ENCODE data around the gene ANTXR1. TPM values are rescaled to one million over a fixed set of nuclear protein-coding genes. Genes with fewer than 3 reads are reported as not detected.

Gene ANTXR1
- total and polyA plus RNA-seq, 9 of the 15 experiments (the other 6 are each of a cell fraction or from before 2014, with no cell fraction given), result 0.07 to 1.00 (median 0.54) TPM

- TF ChIP-seq ZBTB7A (IDR thresholded peaks at IDR 0.05; ENCODE audit: borderline replicate concordance, control insufficient read depth, low read depth, low read length) (no peak), HNRNPL (IDR thresholded peaks at IDR 0.05; ENCODE audit: low read depth, low read length) (no peak), HMG20A (CRISPR knock-in tag; conservative IDR thresholded peaks at IDR 0.05) (no peak), ZNF347 (CRISPR knock-in tag; IDR thresholded peaks at IDR 0.05; ENCODE audit: low read depth) (no peak)
These were observed 285.9 kb downstream of the ANTXR1 start (continued) for GRCh38 chr2:69298862-69299261.

Small RNAs within 50 kb of the gene (microRNA-seq; reads per million reads assigned to microRNA genes)
- not detected for gene MIR3126 (ENCODE audit: borderline microRNAs expressed)

Small RNAs within 50 kb of the gene (small RNA-seq; reads per million reads assigned to genes)
- gene MIR3126, result not detected
- not detected for gene RNA5SP96
- not detected for gene RNU6-1216P

Other genes with a start within 250 kb of the ANTXR1 start
- gene BMP10, start 141.8 kb upstream of the ANTXR1 start, total RNA-seq (2014; rRNA removed), result 0.59 and 0.69 TPM in 2 replicates
- 0.73 and 1.3 TPM in 2 replicates for gene BMP10, start 141.8 kb upstream of the ANTXR1 start, total RNA-seq (2014; rRNA removed; fragmentation: Illumina TruSeq; extraction: Trizol)
- gene BMP10, start 141.8 kb upstream of the ANTXR1 start, total RNA-seq (2015; rRNA removed; fragmentation: Illumina TruSeq; extraction: Trizol), result 0.43 and 0.45 TPM in 2 replicates
- 0.89 and 0.91 TPM in 2 replicates for gene BMP10, start 141.8 kb upstream of the ANTXR1 start, total RNA-seq (2021)
- 0.18 and 0.40 TPM in 2 replicates for gene BMP10, start 141.8 kb upstream of the ANTXR1 start, polyA plus RNA-seq (2011; rRNA removed)
- 0.73 and 1.2 TPM in 2 replicates for gene BMP10, start 141.8 kb upstream of the ANTXR1 start, polyA plus RNA-seq (2014; fragmentation: Illumina TruSeq; extraction: Trizol)
- under 1 TPM; 0.11 to 0.29 TPM for gene BMP10, start 141.8 kb upstream of the ANTXR1 start, polyA plus RNA-seq (2014; fragmentation: Nextera tagmentation; extraction: Ambion mirVana)
- 0.15 and 1.1 TPM in 2 replicates for gene BMP10, start 141.8 kb upstream of the ANTXR1 start, polyA plus RNA-seq (2014; rRNA removed)
- gene GKN2, start 60.3 kb upstream of the ANTXR1 start, total RNA-seq (2014; rRNA removed), result not detected in 2 replicates
- not detected in 2 replicates for gene GKN2, start 60.3 kb upstream of the ANTXR1 start, total RNA-seq (2014; rRNA removed; fragmentation: Illumina TruSeq; extraction: Trizol)
- gene GKN2, start 60.3 kb upstream of the ANTXR1 start, total RNA-seq (2015; rRNA removed; fragmentation: Illumina TruSeq; extraction: Trizol), result not detected in 2 replicates
- not detected in 2 replicates for gene GKN2, start 60.3 kb upstream of the ANTXR1 start, total RNA-seq (2021)
- gene GKN2, start 60.3 kb upstream of the ANTXR1 start, polyA plus RNA-seq (2011; rRNA removed), result not detected in 2 replicates
- gene GKN2, start 60.3 kb upstream of the ANTXR1 start, polyA plus RNA-seq (2014; fragmentation: Illumina TruSeq; extraction: Trizol), result not detected in 2 replicates
- gene GKN2, start 60.3 kb upstream of the ANTXR1 start, polyA plus RNA-seq (2014; fragmentation: Nextera tagmentation; extraction: Ambion mirVana), result not detected
- gene GKN2, start 60.3 kb upstream of the ANTXR1 start, polyA plus RNA-seq (2014; rRNA removed), result not detected in 2 replicates
- gene GKN1, start 38.5 kb upstream of the ANTXR1 start, total RNA-seq (2014; rRNA removed), result not detected in 2 replicates
- gene GKN1, start 38.5 kb upstream of the ANTXR1 start, total RNA-seq (2014; rRNA removed; fragmentation: Illumina TruSeq; extraction: Trizol), result not detected in 2 replicates
- not detected in 2 replicates for gene GKN1, start 38.5 kb upstream of the ANTXR1 start, total RNA-seq (2015; rRNA removed; fragmentation: Illumina TruSeq; extraction: Trizol)
- not detected in 2 replicates for gene GKN1, start 38.5 kb upstream of the ANTXR1 start, total RNA-seq (2021)
- gene GKN1, start 38.5 kb upstream of the ANTXR1 start, polyA plus RNA-seq (2011; rRNA removed), result not detected in 2 replicates
- not detected in 2 replicates for gene GKN1, start 38.5 kb upstream of the ANTXR1 start, polyA plus RNA-seq (2014; fragmentation: Illumina TruSeq; extraction: Trizol)
- gene GKN1, start 38.5 kb upstream of the ANTXR1 start, polyA plus RNA-seq (2014; fragmentation: Nextera tagmentation; extraction: Ambion mirVana), result not detected
- gene GKN1, start 38.5 kb upstream of the ANTXR1 start, polyA plus RNA-seq (2014; rRNA removed), result not detected in 2 replicates